ENCODE results near the gene WDR6. TPM values are rescaled to one million over a fixed set of nuclear protein-coding genes. Genes with fewer than 3 reads are reported as not detected.

WDR6 gene
- total and polyA plus RNA-seq, 2 donors (not counting 1 experiment from before 2014, with no cell fraction given) = 58.7 to 77.9 TPM

- Histone ChIP-seq H4K20me1 (ENCODE audit: control insufficient read depth, extremely low read depth, insufficient read depth, low read length) (no peaks in the 10 kb centered on the region), H3K27me3 (ENCODE audit: control insufficient read depth, insufficient read depth, low read length) (no peaks in the 10 kb centered on the region), H3K36me3 (ENCODE audit: control insufficient read depth, insufficient read depth, low read length) (peaks cover 28% of the 10 kb centered on the region), H3K9me3 (ENCODE audit: control insufficient read depth, insufficient read depth, low read depth, low read length) (no peaks in the 10 kb centered on the region), H2AFZ (ENCODE audit: low read length) (no peak overlapping the region), H3K9ac (ENCODE audit: insufficient read depth, low read length) (peak overlapping the region; percentile 98), H3K4me3 (replicated peaks in 1 of 4; ENCODE audit: control extremely low read depth in 1 of 4, insufficient read depth in 1 of 4, low read depth in 3 of 4, low read length in 4 of 4) (peak overlapping the region; percentile 70 to 95 (median 84)), H3K79me2 (ENCODE audit: control insufficient read depth, insufficient read depth, low read length) (peaks cover 35% of the 10 kb centered on the region), H3K4me1 (ENCODE audit: control insufficient read depth, extremely low read depth, insufficient read depth, low read length) (peaks cover 11% of the 10 kb centered on the region), H3K4me2 (ENCODE audit: extremely low read depth, insufficient read depth, low read length) (peak overlapping the region; percentile 86), H3K27ac (ENCODE audit: insufficient read depth, low read length) (peak overlapping the region; percentile 89)
- TF ChIP-seq, protein P1, sequence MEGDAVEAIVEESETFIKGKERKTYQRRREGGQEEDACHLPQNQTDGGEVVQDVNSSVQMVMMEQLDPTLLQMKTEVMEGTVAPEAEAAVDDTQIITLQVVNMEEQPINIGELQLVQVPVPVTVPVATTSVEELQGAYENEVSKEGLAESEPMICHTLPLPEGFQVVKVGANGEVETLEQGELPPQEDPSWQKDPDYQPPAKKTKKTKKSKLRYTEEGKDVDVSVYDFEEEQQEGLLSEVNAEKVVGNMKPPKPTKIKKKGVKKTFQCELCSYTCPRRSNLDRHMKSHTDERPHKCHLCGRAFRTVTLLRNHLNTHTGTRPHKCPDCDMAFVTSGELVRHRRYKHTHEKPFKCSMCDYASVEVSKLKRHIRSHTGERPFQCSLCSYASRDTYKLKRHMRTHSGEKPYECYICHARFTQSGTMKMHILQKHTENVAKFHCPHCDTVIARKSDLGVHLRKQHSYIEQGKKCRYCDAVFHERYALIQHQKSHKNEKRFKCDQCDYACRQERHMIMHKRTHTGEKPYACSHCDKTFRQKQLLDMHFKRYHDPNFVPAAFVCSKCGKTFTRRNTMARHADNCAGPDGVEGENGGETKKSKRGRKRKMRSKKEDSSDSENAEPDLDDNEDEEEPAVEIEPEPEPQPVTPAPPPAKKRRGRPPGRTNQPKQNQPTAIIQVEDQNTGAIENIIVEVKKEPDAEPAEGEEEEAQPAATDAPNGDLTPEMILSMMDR (conservative IDR thresholded peaks at IDR 0.05 in 1 of 2, IDR thresholded peaks at IDR 0.05 in 1 of 2; ENCODE audit: low read depth in 1 of 2, low read length in 2 of 2) = no peak
- no peak for DNase-seq (ENCODE audit: low read depth in 2 of 2)
Observed at GRCh38 chr3:49020330-49021212, 13.4 kb downstream of the WDR6 start.

- peak; percentile 93 to 97 for DNase-seq (ENCODE audit: low read depth in 2 of 2)
- H3K27me3 ChIP-seq (ENCODE audit: control insufficient read depth, insufficient read depth, low read length) = no peaks in the 10 kb centered on the region
- peak overlapping the region; percentile 34 for H2AFZ ChIP-seq (ENCODE audit: low read length)
- no peaks in the 10 kb centered on the region for H3K9me3 ChIP-seq (ENCODE audit: control insufficient read depth, insufficient read depth, low read depth, low read length)
- peaks cover 11% of the 10 kb centered on the region for H3K4me1 ChIP-seq (ENCODE audit: control insufficient read depth, extremely low read depth, insufficient read depth, low read length)
- TF ChIP-seq EZH2 (IDR thresholded peaks at IDR 0.05; ENCODE audit: low read length, missing control alignments) = no peak
- TF ChIP-seq, protein P1 (conservative IDR thresholded peaks at IDR 0.05 in 1 of 2, IDR thresholded peaks at IDR 0.05 in 1 of 2; ENCODE audit: low read depth in 1 of 2, low read length in 2 of 2) = no peak
- peak overlapping the region; percentile 89 for H3K27ac ChIP-seq (ENCODE audit: insufficient read depth, low read length)
- H3K79me2 ChIP-seq (ENCODE audit: control insufficient read depth, insufficient read depth, low read length) = peaks cover 39% of the 10 kb centered on the region
- peak overlapping the region; percentile 86 for H3K4me2 ChIP-seq (ENCODE audit: extremely low read depth, insufficient read depth, low read length)
- H4K20me1 ChIP-seq (ENCODE audit: control insufficient read depth, extremely low read depth, insufficient read depth, low read length) = no peaks in the 10 kb centered on the region
- peaks cover 30% of the 10 kb centered on the region for H3K36me3 ChIP-seq (ENCODE audit: control insufficient read depth, insufficient read depth, low read length)
- H3K9ac ChIP-seq (ENCODE audit: insufficient read depth, low read length) = peak overlapping the region; percentile 98
- H3K4me3 ChIP-seq (replicated peaks in 1 of 4; ENCODE audit: control extremely low read depth in 1 of 4, insufficient read depth in 1 of 4, low read depth in 3 of 4, low read length in 4 of 4) = peak overlapping the region; percentile 88 to 95 (median 93)
Observed at GRCh38 chr3:49021213-49021812, 14.1 kb downstream of the WDR6 start.

All from fibroblast of lung (primary cell).